ENCODE data around the gene PHC3.

GRCh38 chr3:170221924-170222646, 40.6 kb upstream of the PHC3 start, which contains the start of gene PRKCI:
- TF ChIP-seq CTCF (IDR thresholded peaks at IDR 0.05) = no peak
- peak; percentile 80 for TF ChIP-seq POLR2A (IDR thresholded peaks at IDR 0.05)
- peak; percentile 40 for TF ChIP-seq EP300 (IDR thresholded peaks at IDR 0.05)
